Loucy (cell line): Measurements from ENCODE around the gene PPL.

Experiments
- H2AFZ ChIP-seq: fragments of 200-600 bp; sonication (generic); 2 replicates; pipeline ENCODE4 v1.6.0; 2016; ENCODE audit warnings: antibody characterized with exemption, mild to moderate bottlenecking, low read length, moderate library complexity
- H3F3A ChIP-seq: fragments of 200-600 bp; 2 replicates; pipeline ENCODE4 v1.6.0; 2016; ENCODE audit warnings: antibody characterized with exemption, low read depth, mild to moderate bottlenecking
- H3K27me3 ChIP-seq: fragments of 200-600 bp; sonication (generic); 2 replicates; pipeline ENCODE4 v1.6.1; 2014; ENCODE audit warnings: low read length, mild to moderate bottlenecking; ENCODE audit not compliant: insufficient read depth, poor library complexity, severe bottlenecking
- H3K36me3 ChIP-seq: fragments of 200-600 bp; sonication (generic); 2 replicates; pipeline ENCODE4 v1.6.1; 2016; ENCODE audit warnings: low read length; ENCODE audit not compliant: insufficient read depth
- H3K4me1 ChIP-seq: fragments of 200-600 bp; sonication (generic); 2 replicates; pipeline ENCODE4 v1.5.1; 2014; ENCODE audit warnings: low read length, mild to moderate bottlenecking; ENCODE audit not compliant: insufficient read depth, poor library complexity, severe bottlenecking
- H3K4me2 ChIP-seq: fragments of 200-600 bp; sonication (generic); 2 replicates; pipeline ENCODE4 v1.6.0; 2014; ENCODE audit warnings: antibody characterized with exemption, low read length, low read depth, mild to moderate bottlenecking; ENCODE audit not compliant: poor library complexity, severe bottlenecking
- H3K4me3 ChIP-seq: fragments of 200-600 bp; sonication (generic); 2 replicates; pipeline ENCODE4 v1.5.1; 2014; ENCODE audit warnings: low read length, mild to moderate bottlenecking, mixed read lengths; ENCODE audit not compliant: poor library complexity, severe bottlenecking
- H3K79me2 ChIP-seq: fragments of 200-600 bp; sonication (generic); 2 replicates; pipeline ENCODE4 v1.6.1; 2014; ENCODE audit warnings: low read length; ENCODE audit not compliant: insufficient read depth
- H3K9ac ChIP-seq: fragments of 200-600 bp; sonication (generic); 2 replicates; pipeline ENCODE4 v1.6.0; 2014; ENCODE audit warnings: mild to moderate bottlenecking, low read depth, low read length, moderate library complexity; ENCODE audit not compliant: poor library complexity, severe bottlenecking
- H3K9me2 ChIP-seq: fragments of 200-600 bp; sonication (generic); replicated peaks from 2 replicates; pipeline ENCODE4 v1.6.1; 2016; ENCODE audit warnings: low read depth, low read length, mixed read lengths
- H3K9me3 ChIP-seq: fragments of 200-600 bp; sonication (generic); 2 replicates; pipeline ENCODE4 v1.6.1; 2014; ENCODE audit warnings: mild to moderate bottlenecking, antibody characterized with exemption, low read length, low read depth; ENCODE audit not compliant: insufficient read depth
- H4K20me1 ChIP-seq: fragments of 200-600 bp; sonication (generic); 2 replicates; pipeline ENCODE4 v1.6.0; 2014; ENCODE audit warnings: antibody characterized with exemption, low read length, mild to moderate bottlenecking; ENCODE audit not compliant: insufficient read depth, poor library complexity, severe bottlenecking
- EZH2phosphoT487 ChIP-seq: fragments of 200-600 bp; IDR thresholded peaks from 2 replicates; pipeline ENCODE4 v1.6.1; 2018; ENCODE audit warnings: antibody characterized with exemption, mild to moderate bottlenecking, moderate library complexity, borderline replicate concordance
- TF ChIP-seq, protein P1 (sequence below): fragments of 200-600 bp; sonication (generic); conservative IDR thresholded peaks from 2 replicates; pipeline ENCODE4 v1.5.1; 2014; ENCODE audit warnings: mild to moderate bottlenecking, antibody characterized with exemption, low read length

The PPL gene

GRCh38 chr16:4942481-4942880, 5.5 kb upstream of the PPL start:
- Histone ChIP-seq H3K36me3 (no peaks in the 10 kb centered on the region), H3K27me3 (no peaks in the 10 kb centered on the region), H4K20me1 (no peaks in the 10 kb centered on the region), H3K4me2 (no peak overlapping the region), H3K9me2 (no peaks in the 10 kb centered on the region), H3K4me3 (no peak overlapping the region), H3K9ac (no peak overlapping the region), H3K9me3 (no peaks in the 10 kb centered on the region), H3K79me2 (no peaks in the 10 kb centered on the region), H3K4me1 (no peaks in the 10 kb centered on the region), H2AFZ (no peak overlapping the region), H3F3A (no peaks in the 10 kb centered on the region)
- no peak for TF ChIP-seq EZH2phosphoT487

- Histone ChIP-seq H3K9ac (no peak overlapping the region), H3K79me2 (no peaks in the 10 kb centered on the region), H3K4me2 (no peak overlapping the region), H3K4me3 (no peak overlapping the region), H2AFZ (no peak overlapping the region), H3K9me3 (no peaks in the 10 kb centered on the region), H3K4me1 (no peaks in the 10 kb centered on the region), H3K9me2 (no peaks in the 10 kb centered on the region), H3K27me3 (no peaks in the 10 kb centered on the region), H3F3A (no peaks in the 10 kb centered on the region), H4K20me1 (no peaks in the 10 kb centered on the region), H3K36me3 (no peaks in the 10 kb centered on the region)
- no peak for TF ChIP-seq EZH2phosphoT487
- TF ChIP-seq, protein P1, sequence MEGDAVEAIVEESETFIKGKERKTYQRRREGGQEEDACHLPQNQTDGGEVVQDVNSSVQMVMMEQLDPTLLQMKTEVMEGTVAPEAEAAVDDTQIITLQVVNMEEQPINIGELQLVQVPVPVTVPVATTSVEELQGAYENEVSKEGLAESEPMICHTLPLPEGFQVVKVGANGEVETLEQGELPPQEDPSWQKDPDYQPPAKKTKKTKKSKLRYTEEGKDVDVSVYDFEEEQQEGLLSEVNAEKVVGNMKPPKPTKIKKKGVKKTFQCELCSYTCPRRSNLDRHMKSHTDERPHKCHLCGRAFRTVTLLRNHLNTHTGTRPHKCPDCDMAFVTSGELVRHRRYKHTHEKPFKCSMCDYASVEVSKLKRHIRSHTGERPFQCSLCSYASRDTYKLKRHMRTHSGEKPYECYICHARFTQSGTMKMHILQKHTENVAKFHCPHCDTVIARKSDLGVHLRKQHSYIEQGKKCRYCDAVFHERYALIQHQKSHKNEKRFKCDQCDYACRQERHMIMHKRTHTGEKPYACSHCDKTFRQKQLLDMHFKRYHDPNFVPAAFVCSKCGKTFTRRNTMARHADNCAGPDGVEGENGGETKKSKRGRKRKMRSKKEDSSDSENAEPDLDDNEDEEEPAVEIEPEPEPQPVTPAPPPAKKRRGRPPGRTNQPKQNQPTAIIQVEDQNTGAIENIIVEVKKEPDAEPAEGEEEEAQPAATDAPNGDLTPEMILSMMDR: no peak
Measured at GRCh38 chr16:4940719-4941118, 3.8 kb upstream of the PPL start.

DNA sequence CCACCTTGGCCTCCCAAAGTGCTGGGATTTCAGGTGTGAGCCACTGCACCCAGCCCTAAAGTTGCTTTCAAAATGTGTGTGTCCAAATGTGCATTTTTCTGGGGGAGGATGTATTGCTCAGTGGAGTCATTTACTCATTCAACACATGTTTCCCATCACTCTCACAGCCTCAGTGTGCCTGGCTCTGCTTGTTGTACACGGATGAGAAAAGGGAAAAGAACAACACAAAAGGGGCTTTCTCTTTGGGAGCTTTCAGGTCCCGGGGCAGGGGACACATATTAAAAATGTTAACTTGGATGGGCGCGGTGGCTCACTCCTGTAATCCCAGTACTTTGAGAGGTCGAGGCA, 1.7 kb upstream of the PPL start:
- TF ChIP-seq, protein P1: no peak
- no peak for TF ChIP-seq EZH2phosphoT487
- H3K9me2 ChIP-seq: no peaks in the 10 kb centered on the region
- no peaks in the 10 kb centered on the region for H4K20me1 ChIP-seq
- H3K4me2 ChIP-seq: no peak overlapping the region
- no peaks in the 10 kb centered on the region for H3K27me3 ChIP-seq
- H3K9ac ChIP-seq: no peak overlapping the region
- no peaks in the 10 kb centered on the region for H3K36me3 ChIP-seq
- no peak overlapping the region for H2AFZ ChIP-seq
- no peaks in the 10 kb centered on the region for H3K4me1 ChIP-seq
- H3K4me3 ChIP-seq: no peak overlapping the region
- no peaks in the 10 kb centered on the region for H3K9me3 ChIP-seq
- H3F3A ChIP-seq: no peaks in the 10 kb centered on the region
- no peaks in the 10 kb centered on the region for H3K79me2 ChIP-seq
